SW480 (cell line): ENCODE results near the gene HOXC9.

Experiments
- DNase-seq: peaks from one replicate; pipeline ENCODE4 v3.0.0-alpha.2; 2016; ENCODE audit warnings: low spot score

Gene HOXC9

DNA sequence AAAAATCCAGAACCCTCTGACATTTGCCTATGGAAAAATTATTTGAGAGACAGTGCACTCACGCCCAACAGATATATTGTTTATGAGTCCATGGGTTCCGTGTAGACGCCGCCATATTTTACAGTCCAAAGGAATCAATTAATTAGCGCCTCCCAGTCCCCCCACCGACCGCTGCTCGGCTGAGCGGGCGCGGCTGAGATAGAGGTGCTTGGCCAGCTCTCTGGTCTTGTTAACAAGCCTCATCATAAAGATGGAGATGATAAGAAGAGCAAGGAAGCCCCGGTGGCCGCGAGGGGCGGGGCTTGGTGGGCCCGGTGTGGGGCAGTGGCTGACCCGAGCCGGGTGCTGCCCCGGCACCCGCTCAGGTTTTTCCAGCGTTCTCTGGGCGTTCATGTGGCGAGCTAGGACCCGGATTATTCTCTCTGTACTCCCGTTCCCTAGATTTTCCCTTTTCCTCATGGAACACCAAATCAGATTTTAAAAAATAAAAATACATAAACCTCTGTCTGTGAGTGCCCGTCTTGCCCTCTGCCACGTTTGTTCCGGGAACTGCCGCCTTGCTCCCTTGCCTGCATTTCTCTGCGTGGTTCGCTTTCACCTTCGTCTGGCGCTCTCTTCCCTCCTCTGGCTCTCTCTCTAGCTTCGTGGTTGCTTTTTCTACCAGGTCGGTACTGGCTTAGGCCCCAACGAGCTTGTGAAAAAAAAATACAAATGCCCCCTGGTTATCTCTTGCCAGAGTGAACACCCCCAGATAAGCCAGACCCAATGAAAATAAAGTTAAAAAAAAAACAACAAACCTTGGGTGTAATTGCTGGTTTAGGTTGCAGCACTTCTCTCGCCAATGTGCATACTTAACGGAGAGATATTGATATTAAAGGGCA lies 36.3 kb upstream of the HOXC9 start:
- no peak for DNase-seq

DNA sequence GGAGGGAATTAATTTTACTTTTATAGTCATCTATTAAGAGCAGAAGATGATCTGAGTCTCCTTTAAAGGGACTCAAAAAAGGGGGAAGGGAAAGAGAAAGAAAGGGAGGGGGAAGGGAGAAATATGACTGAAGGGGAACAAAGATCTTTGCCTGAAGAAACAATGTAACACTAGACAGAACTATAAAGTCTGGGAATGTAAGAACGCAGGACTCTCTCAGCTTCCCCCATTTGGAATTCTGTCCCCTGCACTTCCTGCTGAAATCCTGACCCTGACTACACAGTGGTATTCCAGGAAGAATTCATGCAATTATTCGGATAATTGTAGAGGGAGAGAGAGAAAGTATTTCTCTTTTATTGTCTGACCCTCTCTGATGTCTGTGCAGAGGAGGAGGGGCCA lies 35.6 kb upstream of the HOXC9 start:
- DNase-seq = no peak

- DNase-seq = no peak
Observed at GRCh38 chr12:53965281-53966084, 34.5 kb upstream of the HOXC9 start.

- DNase-seq = no peak
Observed at GRCh38 chr12:53966085-53966384, 33.9 kb upstream of the HOXC9 start.

DNA sequence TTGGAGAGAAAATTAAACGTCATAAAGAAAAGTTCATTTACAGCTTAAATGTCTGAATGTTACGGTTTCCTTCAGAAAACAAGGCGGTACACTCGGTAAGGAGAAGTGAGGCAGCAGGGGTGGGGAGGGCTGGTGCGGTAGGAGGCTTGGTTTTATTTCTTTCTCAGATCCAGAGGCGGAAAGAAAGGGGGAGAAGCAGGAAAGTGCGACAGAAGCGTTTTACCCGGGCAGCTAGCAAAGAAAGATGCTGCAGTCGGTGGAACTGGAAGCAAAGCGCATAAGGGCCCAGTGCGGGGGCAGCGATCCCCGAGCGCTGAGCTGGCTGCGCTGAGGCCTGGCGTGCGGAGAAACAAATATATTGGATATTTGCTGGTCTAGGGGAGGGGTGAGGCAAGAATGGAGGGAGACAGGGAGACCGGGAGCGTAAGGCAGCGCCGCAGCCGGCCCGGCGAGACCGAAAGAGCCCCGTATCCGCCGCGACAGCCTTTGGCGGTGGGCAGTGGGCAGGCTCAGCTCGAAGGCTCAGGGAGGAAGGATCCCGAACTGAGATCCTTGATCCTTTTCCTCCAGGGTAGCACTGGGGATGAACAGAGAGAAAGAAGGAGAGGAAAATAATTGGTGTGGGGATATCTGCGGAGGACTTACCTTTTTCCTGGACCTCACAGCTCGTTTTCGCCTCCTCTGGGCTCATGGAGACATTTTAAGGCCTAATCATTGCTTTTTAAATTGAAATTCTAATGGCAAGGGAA lies 33.4 kb upstream of the HOXC9 start:
- DNase-seq = no peak

DNA sequence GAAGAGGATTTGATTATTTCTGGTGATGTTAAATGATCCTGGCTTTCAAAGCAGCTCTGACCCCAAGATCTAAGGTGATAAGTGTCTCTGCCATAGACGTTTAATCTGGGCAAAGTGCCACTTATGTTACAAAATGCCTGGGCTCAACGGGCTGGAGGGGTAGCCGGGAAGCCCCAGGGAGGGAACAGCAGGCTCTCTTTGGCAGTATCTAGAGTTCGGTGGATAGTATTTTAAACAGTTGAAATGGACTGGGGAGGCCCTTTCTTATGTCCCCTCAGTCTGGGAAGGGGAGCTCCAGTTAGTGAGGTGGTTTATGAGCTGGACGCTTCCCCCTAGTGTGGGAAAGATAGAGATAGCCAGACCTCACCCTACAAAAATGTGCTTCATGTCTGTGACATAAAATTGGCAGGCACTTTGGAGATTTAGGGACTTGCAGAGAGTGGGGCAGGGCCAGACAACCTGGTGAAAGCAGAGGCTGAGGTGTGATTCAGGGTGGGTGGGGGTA lies 32.5 kb upstream of the HOXC9 start:
- DNase-seq = no peak

DNA sequence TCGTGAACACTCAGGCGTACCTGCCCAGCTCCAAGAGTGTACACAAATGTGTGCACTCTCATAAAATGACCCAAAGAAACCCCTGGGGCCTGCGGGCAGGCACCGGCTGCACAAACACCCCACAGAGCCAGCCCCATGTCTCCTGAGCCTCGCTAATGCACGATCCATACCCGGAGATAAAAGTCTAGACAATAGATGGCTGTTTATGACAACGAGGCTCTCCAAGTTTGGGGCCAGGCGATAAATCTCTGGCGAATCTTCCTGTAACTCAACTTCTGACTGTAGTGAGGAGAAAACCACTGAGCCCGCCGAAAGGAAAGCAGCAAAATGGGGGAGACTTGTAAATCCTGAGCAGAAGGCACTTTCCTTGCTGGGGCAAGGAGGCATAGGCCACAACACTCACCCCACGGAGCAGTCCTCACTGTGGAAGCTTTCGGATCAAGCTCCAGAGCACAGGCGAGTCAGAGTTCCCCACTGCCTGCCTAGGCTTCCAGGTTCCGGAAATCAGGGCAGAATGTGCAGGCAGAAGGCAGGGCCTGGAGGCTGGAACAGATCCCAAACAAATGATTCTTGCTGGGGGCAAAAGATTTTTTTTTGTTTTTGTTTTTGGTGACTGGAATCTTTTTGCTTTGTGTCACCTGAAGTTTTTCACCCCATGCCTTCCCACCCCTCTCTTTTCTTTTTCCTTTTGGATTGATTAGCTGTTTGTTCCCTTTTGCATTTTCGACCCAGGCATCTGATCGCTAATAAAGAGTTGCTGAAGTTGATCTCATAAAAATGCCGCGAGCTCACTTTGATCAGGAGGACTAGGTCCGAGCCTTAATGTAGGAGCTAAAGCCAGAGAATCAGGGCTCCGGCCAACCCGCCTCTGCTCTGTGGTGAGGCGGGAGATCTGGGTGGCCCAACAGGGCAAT lies 31.5 kb upstream of the HOXC9 start:
- DNase-seq = no peak

- DNase-seq = no peak
Observed at GRCh38 chr12:53969588-53970259, 30.2 kb upstream of the HOXC9 start.

DNA sequence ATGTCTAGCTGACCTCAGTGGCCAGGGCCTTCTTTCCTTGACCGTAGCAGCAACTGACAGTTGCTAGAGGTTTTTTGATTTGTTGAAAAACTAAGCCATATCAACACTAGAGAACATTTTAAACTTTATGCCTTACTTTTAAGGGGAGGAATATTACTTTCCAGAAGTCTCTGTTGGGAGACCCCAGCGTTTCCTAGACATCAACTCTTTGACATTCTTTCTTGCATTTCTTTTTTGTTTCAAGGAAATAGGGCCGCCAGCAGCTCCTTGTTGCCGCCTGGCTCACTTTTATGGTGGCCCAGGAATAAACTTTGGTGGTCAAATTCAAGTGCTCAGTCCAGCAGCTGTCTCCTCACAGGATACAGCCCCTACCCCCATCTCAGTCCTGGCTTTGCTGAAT lies 29.5 kb upstream of the HOXC9 start:
- no peak for DNase-seq

GRCh38 chr12:53971129-53971528 lies 28.8 kb upstream of the HOXC9 start:
- no peak for DNase-seq

GRCh38 chr12:53971686-53972085 lies 28.3 kb upstream of the HOXC9 start:
- no peak for DNase-seq

- DNase-seq = no peak
Observed at GRCh38 chr12:53972152-53972702, 27.7 kb upstream of the HOXC9 start.

DNA sequence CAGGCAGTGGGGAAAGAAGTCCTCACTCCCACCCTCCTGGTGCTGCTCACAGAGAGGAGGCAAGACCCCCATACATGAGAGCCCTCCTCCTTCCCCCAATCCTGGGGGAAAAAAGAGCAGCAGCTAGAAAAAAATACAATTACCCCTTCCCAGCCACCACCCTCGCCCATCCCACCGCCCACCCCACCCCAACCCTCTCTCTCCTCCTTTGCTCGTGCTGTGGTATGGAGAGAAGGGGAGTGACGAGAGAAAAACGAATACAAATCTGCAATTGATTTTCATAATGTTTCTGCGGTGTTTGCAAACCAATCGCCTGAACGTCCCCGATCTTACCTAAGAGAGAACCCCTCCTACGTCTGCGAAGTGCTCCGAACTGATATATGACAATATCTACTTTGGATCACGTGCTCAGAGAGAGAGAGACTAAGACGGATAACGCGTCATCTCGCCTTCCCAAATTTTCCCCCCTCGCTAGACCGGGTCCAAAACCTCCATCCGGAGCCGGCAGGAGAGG lies 27.2 kb upstream of the HOXC9 start, which contains the start of gene HOXC11:
Gene HOXC11, plus strand, starts transcription at position 405 of the 514 bp plus-strand sequence. CDS start 116 bp downstream, outside the sequence.
- no peak for DNase-seq

GRCh38 chr12:53973236-53974042 lies 26.5 kb upstream of the HOXC9 start:
- no peak for DNase-seq

DNA sequence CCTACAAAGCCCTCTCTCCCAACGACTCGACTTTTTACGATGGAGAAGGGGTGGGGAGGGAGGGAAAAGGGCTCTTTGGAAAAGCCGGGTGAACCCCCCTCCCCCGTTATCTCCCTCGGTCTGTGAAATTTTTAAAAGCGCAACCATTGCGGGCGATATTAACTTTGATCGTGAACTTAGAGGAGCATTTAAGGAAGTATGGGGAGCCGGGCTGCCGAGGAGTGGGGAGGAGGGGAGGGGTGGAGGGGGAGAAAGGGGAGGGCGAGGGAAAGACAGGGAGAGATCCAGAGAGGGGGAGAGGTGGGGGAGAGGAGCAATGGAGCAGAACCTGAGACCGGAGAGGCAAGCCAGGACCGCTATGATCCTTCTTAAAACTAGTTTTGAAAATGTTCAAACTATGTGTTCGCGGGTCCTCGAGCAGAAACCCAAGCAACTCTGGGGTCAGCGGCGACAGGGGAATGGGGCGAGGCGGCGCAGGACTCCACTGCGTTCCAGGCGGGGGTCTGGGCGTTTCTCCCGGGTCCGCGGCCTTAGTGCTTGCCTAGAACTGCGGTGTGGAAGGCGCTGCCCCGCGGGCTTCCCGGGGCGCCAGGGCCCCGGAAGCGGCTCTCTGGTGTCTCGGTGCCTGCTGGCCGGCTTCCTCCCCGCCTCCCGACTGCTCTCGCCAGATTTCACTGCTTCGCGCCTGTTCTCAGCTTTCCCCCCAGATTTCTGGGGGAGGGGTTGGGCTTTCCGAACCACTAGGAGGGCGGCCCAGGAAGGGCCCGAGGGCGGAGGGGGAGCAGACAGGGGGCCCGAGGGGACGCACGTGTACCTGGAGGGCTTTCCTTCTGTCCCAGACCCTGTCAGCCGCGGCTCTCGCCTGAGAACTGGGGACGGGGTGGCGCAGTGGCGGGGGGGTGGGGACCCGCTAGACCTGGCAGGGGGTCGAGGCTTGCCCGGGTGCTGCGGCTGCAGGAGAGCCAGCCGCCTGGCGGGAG lies 25.6 kb upstream of the HOXC9 start, which contains the start of gene HOTAIR:
Gene HOTAIR, minus strand, starts transcription at position 871 of the 980 bp plus-strand sequence.
- peak; percentile 65 for DNase-seq

- DNase-seq = no peak
Observed at GRCh38 chr12:53975064-53975471, 24.9 kb upstream of the HOXC9 start.

DNA sequence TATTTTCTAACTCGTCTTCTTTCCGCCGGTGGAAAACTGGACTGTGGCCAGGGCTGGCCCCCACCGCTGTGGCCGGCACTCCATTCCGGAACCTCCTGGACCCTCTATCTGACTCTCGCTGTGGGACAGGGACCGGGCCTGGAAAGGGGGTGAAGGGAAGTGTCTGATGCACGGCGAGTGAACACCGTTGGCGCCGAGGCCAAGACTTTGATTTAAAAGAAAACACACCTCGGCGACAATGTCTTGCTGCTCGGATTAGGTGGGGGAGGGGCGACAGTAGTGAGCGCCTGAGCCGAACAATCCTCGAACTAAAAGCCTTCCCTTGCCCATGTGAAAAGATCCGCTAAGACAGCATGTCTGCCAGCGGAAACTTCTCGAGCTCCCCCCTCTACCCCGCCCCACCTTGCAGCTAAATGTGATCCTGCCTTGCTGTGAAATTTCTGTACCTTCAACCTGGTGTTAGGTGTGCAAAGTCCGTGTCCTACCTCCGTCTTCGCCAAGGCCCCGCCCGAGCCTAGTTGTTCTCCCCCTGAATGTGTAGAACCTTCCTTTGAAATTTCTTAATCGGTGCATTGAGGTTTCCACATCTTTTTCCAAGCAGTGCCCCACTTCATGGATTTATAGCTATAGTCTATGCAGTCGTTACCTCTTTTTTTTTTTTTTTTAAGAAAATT lies 24.3 kb upstream of the HOXC9 start:
- DNase-seq = no peak
